WTC11 (cell line): ENCODE measurements around the gene KCNQ4. TPM values are rescaled to one million over a fixed set of nuclear protein-coding genes. Genes with fewer than 3 reads are reported as not detected.
A peak's percentile ranks its signal among the peaks of the same experiment; 100 is the strongest.

Experiments used
- ATAC-seq: fragments of 200-7000 bp; cut with Tn5 transposase; 2 replicates; pipeline ENCODE4 v1.10.0; 2021; ENCODE audit warnings: mild to moderate bottlenecking, moderate library complexity
- CTCF ChIA-PET: fragments of 300-600 bp; sonication (Branson Sonifier 250); formaldehyde crosslinking; loops from one replicate; lab custom pipeline; 2021; ENCODE audit warnings: antibody characterized with exemption; lab: Charles Lee
- POLR2A ChIA-PET: fragments of 350-600 bp; sonication (Branson Sonifier 250); formaldehyde crosslinking; loops from one replicate; lab custom pipeline; 2021; ENCODE audit warnings: antibody characterized with exemption; lab: Charles Lee
- DNase-seq: peaks from one replicate; pipeline ENCODE4 v3.0.0; 2021; ENCODE audit warnings: low spot score
- H3K27ac Mint-ChIP-seq: 2 replicates; pipeline ENCODE4 v1.8.0; 2021; ENCODE audit warnings: mixed read lengths
- H3K27me3 Mint-ChIP-seq: 2 replicates; pipeline ENCODE4 v1.8.0; 2021; ENCODE audit warnings: low read depth, mild to moderate bottlenecking, moderate library complexity, mixed read lengths
- H3K36me3 Mint-ChIP-seq: 2 replicates; pipeline ENCODE4 v1.8.0; 2021; ENCODE audit warnings: mixed read lengths
- H3K4me1 Mint-ChIP-seq: 2 replicates; pipeline ENCODE4 v1.8.0; 2022; ENCODE audit warnings: mixed read lengths
- H3K4me3 Mint-ChIP-seq: 2 replicates; pipeline ENCODE4 v1.8.0; 2021; ENCODE audit warnings: mild to moderate bottlenecking, moderate library complexity, mixed read lengths
- H3K9me3 Mint-ChIP-seq: 2 replicates; pipeline ENCODE4 v1.8.0; 2021; ENCODE audit warnings: mixed read lengths
- ETV6 ChIP-seq: sonication (generic); formaldehyde crosslinking; IDR thresholded peaks from 2 replicates; pipeline ENCODE4 v1.8.1; 2022; ENCODE audit warnings: mild to moderate bottlenecking, missing genetic modification reagents
- FOXK1 ChIP-seq: sonication (generic); formaldehyde crosslinking; IDR thresholded peaks from 2 replicates; pipeline ENCODE4 v1.8.0; 2022; ENCODE audit warnings: mild to moderate bottlenecking, moderate library complexity, missing genetic modification reagents
- GTF2I ChIP-seq: fragments of 250-450 bp; sonication (Bioruptor Pico); conservative IDR thresholded peaks from 2 replicates; pipeline ENCODE4 v1.4.0; 2021; ENCODE audit warnings: mild to moderate bottlenecking
- RORB ChIP-seq: fragments of 250-450 bp; sonication (Bioruptor Pico); IDR thresholded peaks from 2 replicates; pipeline ENCODE4 v1.9.0; 2021; ENCODE audit warnings: mild to moderate bottlenecking
- SP1 ChIP-seq: sonication (generic); formaldehyde crosslinking; conservative IDR thresholded peaks from 2 replicates; pipeline ENCODE4 v1.8.1; 2022; ENCODE audit warnings: missing genetic modification reagents
- ZNF232 ChIP-seq: sonication (generic); formaldehyde crosslinking; IDR thresholded peaks from 2 replicates; pipeline ENCODE4 v1.8.0; 2022; ENCODE audit warnings: mild to moderate bottlenecking, missing genetic modification reagents
- ZNF423 ChIP-seq: fragments of 250-450 bp; sonication (Bioruptor Pico); IDR thresholded peaks from 2 replicates; pipeline ENCODE4 v2.1.2; 2022; ENCODE audit warnings: mild to moderate bottlenecking, moderate library complexity
- total RNA-seq: library from RNA; stranded (reverse); gene quantifications from 3 replicates; pipeline ENCODE4 v1.2.3, GENCODE V29; 2021
- TF ChIP-seq, protein P1 (sequence below): sonication (generic); formaldehyde crosslinking; IDR thresholded peaks from 2 replicates; pipeline ENCODE4 v1.8.0; 2022; ENCODE audit warnings: mild to moderate bottlenecking, missing genetic modification reagents
- TF ChIP-seq, protein P2 (sequence below): sonication (generic); formaldehyde crosslinking; IDR thresholded peaks from 2 replicates; pipeline ENCODE4 v1.8.1; 2022; ENCODE audit warnings: mild to moderate bottlenecking, missing genetic modification reagents, moderate library complexity, borderline replicate concordance
- TF ChIP-seq, protein P3 (sequence below): sonication (generic); formaldehyde crosslinking; IDR thresholded peaks from 2 replicates; pipeline ENCODE4 v1.8.1; 2022; ENCODE audit warnings: low read depth, mild to moderate bottlenecking, moderate library complexity, missing genetic modification reagents, borderline replicate concordance
- TF ChIP-seq, protein P4 (sequence below): sonication (generic); formaldehyde crosslinking; IDR thresholded peaks from 2 replicates; pipeline ENCODE4 v1.8.1; 2023; ENCODE audit warnings: mild to moderate bottlenecking, missing genetic modification reagents
- TF ChIP-seq, protein P5 (sequence below): sonication (generic); formaldehyde crosslinking; IDR thresholded peaks from 2 replicates; pipeline ENCODE4 v1.8.0; 2022; ENCODE audit warnings: mild to moderate bottlenecking, missing genetic modification reagents

Gene KCNQ4
- total RNA-seq, 1 experiment from 2014 or later, result 4.0 TPM

DNA sequence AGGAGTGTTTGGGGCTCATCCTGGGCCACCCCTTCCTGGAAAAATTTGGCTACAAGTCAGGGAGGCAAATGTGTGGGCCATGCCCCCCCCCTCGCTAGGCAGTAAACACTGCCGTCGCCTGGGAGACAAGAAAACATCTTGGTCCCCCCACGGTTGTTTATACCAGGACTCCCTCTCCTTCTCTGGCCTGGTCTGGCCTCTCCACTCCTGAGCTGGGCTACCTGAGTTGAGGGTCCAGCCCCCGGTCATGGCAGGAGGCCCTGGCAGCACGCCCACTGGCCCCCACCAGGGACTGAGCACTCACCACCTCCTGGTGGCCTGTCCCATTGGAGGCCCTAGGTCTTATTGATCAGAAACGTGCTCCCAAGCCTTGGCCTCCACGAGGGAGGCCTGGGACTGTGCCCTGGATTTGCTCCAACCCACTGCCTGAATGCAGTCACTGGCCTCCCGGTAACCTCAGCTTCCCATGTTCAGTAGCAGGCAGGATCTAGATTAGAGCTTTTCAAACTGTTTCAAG is 15.8 kb downstream of the KCNQ4 start (continued):
- no peak for TF ChIP-seq ZNF232 (CRISPR knock-in tag)
- TF ChIP-seq SP1 (CRISPR knock-in tag), result no peak
- TF ChIP-seq, protein P1, sequence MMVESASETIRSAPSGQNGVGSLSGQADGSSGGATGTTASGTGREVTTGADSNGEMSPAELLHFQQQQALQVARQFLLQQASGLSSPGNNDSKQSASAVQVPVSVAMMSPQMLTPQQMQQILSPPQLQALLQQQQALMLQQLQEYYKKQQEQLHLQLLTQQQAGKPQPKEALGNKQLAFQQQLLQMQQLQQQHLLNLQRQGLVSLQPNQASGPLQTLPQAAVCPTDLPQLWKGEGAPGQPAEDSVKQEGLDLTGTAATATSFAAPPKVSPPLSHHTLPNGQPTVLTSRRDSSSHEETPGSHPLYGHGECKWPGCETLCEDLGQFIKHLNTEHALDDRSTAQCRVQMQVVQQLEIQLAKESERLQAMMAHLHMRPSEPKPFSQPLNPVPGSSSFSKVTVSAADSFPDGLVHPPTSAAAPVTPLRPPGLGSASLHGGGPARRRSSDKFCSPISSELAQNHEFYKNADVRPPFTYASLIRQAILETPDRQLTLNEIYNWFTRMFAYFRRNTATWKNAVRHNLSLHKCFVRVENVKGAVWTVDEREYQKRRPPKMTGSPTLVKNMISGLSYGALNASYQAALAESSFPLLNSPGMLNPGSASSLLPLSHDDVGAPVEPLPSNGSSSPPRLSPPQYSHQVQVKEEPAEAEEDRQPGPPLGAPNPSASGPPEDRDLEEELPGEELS, result no peak
- no peak for TF ChIP-seq RORB (CRISPR knock-in tag)
- no peak for TF ChIP-seq ETV6 (CRISPR knock-in tag)

DNA sequence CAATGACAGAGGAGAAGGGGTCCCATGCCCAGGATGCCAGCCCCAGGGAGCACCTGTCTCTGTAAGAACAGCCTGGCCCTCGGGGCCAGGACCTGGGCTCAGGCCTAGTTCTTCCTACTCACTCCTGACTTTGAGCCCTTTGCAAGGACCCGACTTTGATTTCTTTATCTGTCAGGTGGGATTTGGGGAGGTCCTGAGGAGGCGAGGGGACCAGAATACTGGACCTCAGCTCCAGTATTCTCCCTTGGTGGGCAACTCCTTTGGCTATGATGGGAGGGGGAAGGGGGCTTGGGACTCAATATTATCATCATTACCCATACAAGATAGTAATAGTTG is 18.1 kb downstream of the KCNQ4 start:
- Mint-ChIP-seq H3K36me3 (no peaks in the 10 kb centered on the region), H3K4me3 (peak overlapping the region; percentile 48; the same call in 1 of the 2 replicates), H3K4me1 (peaks cover 56% of the 10 kb centered on the region), H3K9me3 (no peaks in the 10 kb centered on the region), H3K27ac (peak overlapping the region; percentile 70; the same call in 1 of the 2 replicates), H3K27me3 (peaks cover 15% of the 10 kb centered on the region)
- ATAC-seq (no peak), DNase-seq (no peak)
- CTCF ChIA-PET, result no interaction called here
- POLR2A ChIA-PET, result no interaction called here
- TF ChIP-seq ZNF423, result no peak
- TF ChIP-seq, protein P2, sequence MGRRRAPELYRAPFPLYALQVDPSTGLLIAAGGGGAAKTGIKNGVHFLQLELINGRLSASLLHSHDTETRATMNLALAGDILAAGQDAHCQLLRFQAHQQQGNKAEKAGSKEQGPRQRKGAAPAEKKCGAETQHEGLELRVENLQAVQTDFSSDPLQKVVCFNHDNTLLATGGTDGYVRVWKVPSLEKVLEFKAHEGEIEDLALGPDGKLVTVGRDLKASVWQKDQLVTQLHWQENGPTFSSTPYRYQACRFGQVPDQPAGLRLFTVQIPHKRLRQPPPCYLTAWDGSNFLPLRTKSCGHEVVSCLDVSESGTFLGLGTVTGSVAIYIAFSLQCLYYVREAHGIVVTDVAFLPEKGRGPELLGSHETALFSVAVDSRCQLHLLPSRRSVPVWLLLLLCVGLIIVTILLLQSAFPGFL (CRISPR knock-in tag), result no peak
- no peak for TF ChIP-seq FOXK1 (CRISPR knock-in tag)
- TF ChIP-seq, protein P3, sequence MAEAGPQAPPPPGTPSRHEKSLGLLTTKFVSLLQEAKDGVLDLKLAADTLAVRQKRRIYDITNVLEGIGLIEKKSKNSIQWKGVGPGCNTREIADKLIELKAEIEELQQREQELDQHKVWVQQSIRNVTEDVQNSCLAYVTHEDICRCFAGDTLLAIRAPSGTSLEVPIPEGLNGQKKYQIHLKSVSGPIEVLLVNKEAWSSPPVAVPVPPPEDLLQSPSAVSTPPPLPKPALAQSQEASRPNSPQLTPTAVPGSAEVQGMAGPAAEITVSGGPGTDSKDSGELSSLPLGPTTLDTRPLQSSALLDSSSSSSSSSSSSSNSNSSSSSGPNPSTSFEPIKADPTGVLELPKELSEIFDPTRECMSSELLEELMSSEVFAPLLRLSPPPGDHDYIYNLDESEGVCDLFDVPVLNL, result no peak
- TF ChIP-seq GTF2I (CRISPR knock-in tag), result no peak
- TF ChIP-seq, protein P4, sequence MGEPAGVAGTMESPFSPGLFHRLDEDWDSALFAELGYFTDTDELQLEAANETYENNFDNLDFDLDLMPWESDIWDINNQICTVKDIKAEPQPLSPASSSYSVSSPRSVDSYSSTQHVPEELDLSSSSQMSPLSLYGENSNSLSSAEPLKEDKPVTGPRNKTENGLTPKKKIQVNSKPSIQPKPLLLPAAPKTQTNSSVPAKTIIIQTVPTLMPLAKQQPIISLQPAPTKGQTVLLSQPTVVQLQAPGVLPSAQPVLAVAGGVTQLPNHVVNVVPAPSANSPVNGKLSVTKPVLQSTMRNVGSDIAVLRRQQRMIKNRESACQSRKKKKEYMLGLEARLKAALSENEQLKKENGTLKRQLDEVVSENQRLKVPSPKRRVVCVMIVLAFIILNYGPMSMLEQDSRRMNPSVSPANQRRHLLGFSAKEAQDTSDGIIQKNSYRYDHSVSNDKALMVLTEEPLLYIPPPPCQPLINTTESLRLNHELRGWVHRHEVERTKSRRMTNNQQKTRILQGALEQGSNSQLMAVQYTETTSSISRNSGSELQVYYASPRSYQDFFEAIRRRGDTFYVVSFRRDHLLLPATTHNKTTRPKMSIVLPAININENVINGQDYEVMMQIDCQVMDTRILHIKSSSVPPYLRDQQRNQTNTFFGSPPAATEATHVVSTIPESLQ (CRISPR knock-in tag), result no peak

DNA sequence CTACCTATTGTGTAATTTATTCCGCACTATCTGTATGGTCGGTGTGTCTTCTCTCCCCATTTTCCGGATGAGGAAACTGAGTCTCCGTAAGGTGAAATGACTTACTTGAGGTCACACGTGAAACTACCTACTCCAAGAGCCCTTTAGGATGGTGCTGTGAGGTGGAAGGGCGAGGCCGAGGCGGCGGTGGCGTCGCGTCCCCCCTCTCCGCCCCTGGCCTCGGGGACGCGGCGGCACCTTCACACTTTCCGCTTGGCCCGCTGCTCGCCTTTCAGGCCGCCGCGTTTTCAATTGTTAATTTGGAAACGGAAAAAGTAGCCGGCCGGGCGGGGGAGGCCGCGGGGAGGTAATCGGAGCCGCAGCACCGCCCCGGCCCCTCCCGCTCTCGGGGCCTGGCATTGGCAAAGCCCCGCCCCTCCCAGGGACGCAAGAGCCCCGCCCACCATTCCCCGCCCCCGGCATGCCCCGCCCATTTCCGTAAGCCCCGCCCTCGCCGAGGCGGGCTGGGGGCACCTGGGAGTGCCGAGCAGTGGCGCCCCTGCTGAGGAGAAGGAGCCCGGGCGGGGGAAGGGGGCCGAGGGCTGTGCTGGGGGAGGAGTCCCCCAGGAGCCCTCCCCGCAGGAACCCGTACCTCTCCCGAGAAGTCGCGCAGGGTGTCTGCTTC is 18.6 kb downstream of the KCNQ4 start:
- DNase-seq (peak; percentile 92), ATAC-seq (peak; percentile 82)
- Mint-ChIP-seq H3K36me3 (no peaks in the 10 kb centered on the region), H3K27me3 (peaks cover 15% of the 10 kb centered on the region), H3K4me1 (peaks cover 56% of the 10 kb centered on the region)
- TF ChIP-seq SP1 (CRISPR knock-in tag) (peak; percentile 76; the same call in 1 of the 2 replicates), ZNF232 (CRISPR knock-in tag) (no peak), ETV6 (CRISPR knock-in tag) (0 out of 2 replicates have a peak, but pooled peaks have one; percentile 39), GTF2I (CRISPR knock-in tag) (peak; percentile 99)
- TF ChIP-seq, protein P1, result no peak
- TF ChIP-seq, protein P5, sequence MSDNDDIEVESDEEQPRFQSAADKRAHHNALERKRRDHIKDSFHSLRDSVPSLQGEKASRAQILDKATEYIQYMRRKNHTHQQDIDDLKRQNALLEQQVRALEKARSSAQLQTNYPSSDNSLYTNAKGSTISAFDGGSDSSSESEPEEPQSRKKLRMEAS (CRISPR knock-in tag), result peak; percentile 91
- TF ChIP-seq, all 79 proteins: peak for 4
- H3K9me3 Mint-ChIP-seq, result no peaks in the 10 kb centered on the region
- peak overlapping the region; percentile 70; the same call in 1 of the 2 replicates for H3K27ac Mint-ChIP-seq
- POLR2A ChIA-PET, result interaction anchor here (1.6 kb wide), 1 partner anchor 60 kb away, joined by 5 read pairs; the partner anchor contains the start of gene CITED4
- H3K4me3 Mint-ChIP-seq, result peak overlapping the region; percentile 64
- CTCF ChIA-PET, result interaction anchor here (1.5 kb wide), 1 partner anchor 151 kb away, joined by 4 read pairs; no protein-coding TSS in a partner anchor
